GM12864 (cell line): ENCODE results near the gene SOX12.

ENCODE experiments used
- DNase-seq: peaks from one replicate; pipeline ENCODE4 v3.0.0-alpha.2; 2011; ENCODE audit warnings: low read depth
- H3K4me3 ChIP-seq: 2 replicates; pipeline ENCODE4 v1.5.1; 2011; ENCODE audit warnings: mild to moderate bottlenecking, low read depth, low read length, control low read depth
- CTCF ChIP-seq: IDR thresholded peaks from 2 replicates; pipeline ENCODE4 v1.5.1; 2011; ENCODE audit warnings: low read depth, mild to moderate bottlenecking, moderate library complexity, low read length, control low read depth, inconsistent platforms; ENCODE audit errors: missing control alignments

The SOX12 gene

GRCh38 chr20:284172-284571 is 41.2 kb upstream of the SOX12 start:
- no peak overlapping the region for H3K4me3 ChIP-seq
- no peak for DNase-seq
- no peak for TF ChIP-seq CTCF

GRCh38 chr20:286508-286907 is 38.8 kb upstream of the SOX12 start:
- no peak overlapping the region for H3K4me3 ChIP-seq
- TF ChIP-seq CTCF, result no peak

GRCh38 chr20:288956-289692 is 36.2 kb upstream of the SOX12 start:
- H3K4me3 ChIP-seq, result peak overlapping the region; percentile 85
- TF ChIP-seq CTCF, result no peak
- no peak for DNase-seq

More at GRCh38 chr20:286508-286907, 38.8 kb upstream of the SOX12 start:
- no peak for DNase-seq

GRCh38 chr20:289693-290083 is 35.7 kb upstream of the SOX12 start:
- peak overlapping the region; percentile 85 for H3K4me3 ChIP-seq
- no peak for DNase-seq
- TF ChIP-seq CTCF, result no peak

- DNase-seq, result peak; percentile 86
- peak within 1 kb of the TSS; percentile 85 for H3K4me3 ChIP-seq
- TF ChIP-seq CTCF, result peak; percentile 51
These were observed 35.1 kb upstream of the SOX12 start, which contains the start of gene C20orf96 for GRCh38 chr20:290084-290831. C20orf96 (minus strand) TSS chr20:290750; CDS start chr20:290610, 140 bp downstream.

GRCh38 chr20:294602-295001 is 30.8 kb upstream of the SOX12 start:
- TF ChIP-seq CTCF, result no peak
- H3K4me3 ChIP-seq, result no peak overlapping the region
- no peak for DNase-seq
